NCI-H446 treated with DMSO at 0.1 percent for 48 hours (cell line): ENCODE results near the gene MOG.

ENCODE experiments used
- DNase-seq: peaks from one replicate; lab custom pipeline; 2025; lab: John Stamatoyannopoulos, UW

Gene MOG

DNA sequence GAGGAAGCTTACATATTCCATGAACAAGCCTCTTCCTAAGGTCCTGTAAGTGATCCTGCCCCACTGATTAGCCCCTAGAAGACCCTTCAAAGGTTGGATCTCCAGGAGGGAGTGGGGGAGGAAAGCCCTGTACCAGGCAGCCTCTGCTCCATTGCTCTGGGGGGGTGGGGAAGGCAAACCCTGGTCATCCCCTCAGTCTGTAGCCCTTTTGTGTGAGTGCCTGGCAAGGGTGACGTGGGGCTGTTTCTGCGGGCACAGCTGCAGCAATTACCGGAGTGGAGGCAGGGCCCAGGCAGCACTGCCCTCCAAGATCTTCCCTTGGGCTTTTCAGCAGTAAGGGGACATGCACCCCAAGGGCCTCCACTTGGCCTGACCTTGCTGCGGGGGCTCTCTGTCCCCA, at the start of gene MOG:
Gene MOG (plus strand): TSS at position 295 of the 400 bp plus-strand sequence. CDS start 118 bp downstream, outside the sequence.
- no peak for DNase-seq

DNA sequence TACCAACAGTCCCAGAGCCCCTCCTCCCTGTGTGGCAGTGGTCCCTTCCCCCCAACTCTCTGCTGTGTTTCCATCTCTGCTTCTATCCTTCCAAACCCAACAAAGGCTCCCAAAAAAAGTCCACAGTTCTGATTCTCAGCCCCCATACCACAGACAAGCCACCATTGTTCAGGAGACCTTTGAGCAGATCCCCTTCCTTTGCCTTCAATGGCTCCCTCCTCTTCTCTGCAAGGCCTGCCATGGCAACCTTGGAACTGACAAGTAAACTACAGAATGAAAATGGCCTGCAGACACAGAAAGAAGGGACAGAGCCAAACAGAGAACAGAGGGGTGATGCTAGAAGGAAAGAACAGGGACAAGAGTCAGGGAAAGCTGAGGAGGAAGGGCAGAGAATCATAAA, 48.8 kb upstream of the MOG start:
- DNase-seq: no peak

DNA sequence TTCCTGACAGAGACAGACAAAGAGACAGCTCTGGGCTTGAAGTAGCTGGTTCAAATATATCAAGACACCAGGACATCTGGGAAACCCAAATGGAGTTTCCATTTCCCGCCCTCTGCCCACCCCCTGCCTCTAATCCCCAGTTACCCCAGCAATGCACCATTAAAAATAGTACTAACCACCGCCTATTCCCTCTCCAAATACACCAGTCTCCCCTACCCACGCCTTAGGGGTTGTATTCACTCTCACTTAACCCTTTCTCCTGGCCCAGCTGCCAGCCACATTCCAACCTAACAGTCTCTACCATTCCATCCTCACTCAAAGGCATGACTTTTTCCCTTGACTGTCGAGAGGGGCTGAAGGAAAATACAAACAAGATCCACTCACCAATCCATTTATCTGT, 46.4 kb upstream of the MOG start:
- no peak for DNase-seq

DNA sequence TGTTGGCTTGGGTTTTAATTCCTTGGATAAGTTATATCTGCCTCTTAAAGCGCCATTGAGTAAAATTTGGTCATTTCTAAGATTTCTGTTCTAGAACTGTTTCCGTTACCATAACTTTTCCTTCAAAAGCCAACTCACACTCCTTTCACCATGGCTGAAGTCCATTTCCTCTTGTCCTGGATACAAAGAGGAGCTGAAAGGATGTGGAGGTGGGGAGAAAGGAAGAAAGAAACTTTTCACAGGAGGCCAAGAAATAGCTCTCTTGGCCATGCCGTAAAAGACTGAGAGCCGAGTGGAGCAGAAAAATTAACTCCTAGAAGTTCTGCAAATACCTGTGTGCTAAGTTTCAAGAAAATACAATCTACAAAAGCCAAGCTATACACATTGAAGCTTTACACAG, 45.5 kb upstream of the MOG start:
- no peak for DNase-seq

DNA sequence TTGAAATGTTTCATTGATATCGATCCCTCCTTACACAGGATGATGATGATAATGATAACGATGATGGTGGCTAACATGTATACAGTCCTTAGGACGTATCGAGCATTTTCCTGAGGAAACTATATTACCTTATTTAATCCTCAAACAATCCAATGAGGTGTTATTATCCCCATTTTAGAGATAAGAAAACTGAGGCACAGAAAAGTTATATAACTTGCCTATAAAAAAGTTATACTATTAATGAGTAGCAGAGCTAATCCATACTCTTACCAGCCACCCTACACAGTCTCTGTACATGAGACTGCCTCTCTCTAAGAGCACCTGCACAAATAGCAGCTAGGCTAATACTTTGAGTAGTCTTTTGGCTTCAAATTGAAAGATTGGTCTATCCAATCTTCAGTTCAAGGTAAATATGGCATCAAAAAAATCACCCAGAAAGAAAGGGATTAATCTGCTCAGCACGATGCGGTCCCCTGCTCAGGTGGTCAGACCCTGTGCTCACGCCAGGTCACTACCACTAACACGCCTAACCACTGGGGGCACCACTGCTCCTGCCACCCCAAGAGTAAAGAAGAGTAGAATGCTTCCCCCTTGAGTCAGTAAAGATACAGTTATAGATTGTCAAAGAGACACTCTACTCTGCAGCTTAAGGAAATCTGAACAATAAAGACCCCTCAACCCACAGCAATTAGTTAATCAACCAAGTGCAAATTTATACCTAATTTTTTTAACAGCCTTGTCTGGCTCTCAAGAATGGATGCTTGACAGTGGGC, 38.9 kb upstream of the MOG start:
- DNase-seq: no peak

DNA sequence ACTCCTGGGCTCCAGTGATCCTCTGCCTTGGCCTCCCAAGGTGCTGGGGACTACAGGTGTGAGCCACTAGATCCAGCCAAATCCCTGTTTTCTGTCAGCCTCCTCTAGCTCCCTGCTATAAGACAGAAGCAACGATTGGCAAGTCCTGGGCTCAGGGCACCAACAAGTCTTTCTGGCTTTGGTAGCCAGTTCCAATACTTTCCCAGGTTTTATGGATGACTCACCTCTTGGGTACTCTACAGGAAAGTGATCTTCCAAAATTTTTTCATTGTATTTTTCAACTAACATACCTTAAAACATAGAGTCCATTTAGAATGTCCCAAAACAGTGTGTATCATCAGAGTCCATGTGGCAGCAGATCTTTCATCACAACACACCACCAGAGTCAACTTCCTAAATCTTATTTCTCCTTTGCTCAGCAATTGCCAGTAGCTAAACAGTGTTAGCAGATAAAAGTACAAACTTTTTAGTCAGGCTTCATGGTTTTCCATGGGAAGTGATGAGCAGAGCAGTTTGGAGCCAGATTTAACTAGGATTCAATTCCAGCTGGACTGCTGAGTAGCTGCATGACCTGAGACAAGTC, 37.2 kb upstream of the MOG start:
- no peak for DNase-seq

DNA sequence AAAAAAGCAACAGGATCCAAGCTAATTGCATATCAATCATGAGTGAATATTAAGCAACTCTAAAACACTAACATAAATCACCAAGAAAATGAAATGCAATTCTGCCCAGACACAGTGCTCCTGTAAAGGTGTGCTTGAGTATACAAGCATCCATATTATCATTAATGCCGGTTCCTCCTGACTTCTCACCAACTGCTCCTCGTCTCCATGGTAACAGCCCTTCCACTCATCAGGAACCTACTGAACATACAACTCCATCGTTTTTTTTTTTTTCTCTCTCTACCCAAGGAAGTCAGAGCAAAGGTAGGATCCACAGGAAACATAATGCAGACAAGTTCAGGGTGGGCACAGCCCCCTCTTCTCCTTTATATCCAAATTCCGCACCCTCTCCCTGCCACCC, 36.3 kb upstream of the MOG start:
- DNase-seq: no peak

DNA sequence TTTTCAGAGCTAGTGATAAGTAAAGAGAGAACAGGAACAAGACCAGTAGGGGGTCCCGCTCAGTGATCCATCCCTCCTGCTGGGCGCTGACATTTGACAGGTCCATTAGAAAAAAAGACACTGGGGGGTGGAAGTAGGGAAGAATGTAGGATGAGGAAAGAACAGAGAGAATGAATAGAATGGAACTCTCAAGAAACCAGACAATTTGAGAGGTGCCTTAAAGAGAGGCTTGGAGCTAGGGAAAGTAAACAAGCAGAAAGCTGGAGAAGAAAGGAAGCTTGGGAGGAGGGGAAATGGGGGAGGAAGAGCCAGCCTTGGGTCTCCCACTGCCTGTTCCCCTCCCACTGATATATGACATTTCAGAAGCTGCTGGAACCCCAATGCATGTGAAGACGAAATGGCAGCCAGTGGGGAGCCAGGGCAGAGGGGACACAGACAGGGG, 32.4 kb upstream of the MOG start:
- DNase-seq: no peak

DNA sequence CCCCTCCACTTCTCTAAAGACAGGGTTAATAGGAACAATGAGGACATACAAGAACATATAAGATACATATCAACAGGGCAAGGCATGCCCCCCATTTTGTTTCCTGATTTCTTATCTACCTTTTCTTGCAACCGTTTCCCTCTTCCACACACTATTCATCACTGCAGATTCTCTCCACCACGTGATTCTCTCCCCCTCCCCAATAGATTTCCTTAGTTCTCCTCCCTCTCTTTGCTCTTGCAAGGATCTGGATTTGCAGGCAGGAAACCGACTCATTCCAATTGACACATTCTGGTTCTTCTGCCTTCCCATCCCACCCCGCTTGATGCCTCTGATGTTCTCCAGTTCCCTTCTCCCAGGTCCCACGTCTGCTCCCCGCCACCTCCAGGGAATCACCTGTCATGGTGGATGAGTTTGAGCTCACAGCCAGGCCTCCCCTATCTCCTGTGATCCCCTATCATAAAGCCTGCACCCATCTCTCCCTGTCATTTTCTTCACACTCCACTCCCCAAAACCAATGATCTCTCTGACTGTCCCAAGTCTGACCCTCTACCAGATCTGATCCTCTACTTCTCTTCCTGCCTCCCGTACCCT, 31.5 kb upstream of the MOG start:
- no peak for DNase-seq

DNA sequence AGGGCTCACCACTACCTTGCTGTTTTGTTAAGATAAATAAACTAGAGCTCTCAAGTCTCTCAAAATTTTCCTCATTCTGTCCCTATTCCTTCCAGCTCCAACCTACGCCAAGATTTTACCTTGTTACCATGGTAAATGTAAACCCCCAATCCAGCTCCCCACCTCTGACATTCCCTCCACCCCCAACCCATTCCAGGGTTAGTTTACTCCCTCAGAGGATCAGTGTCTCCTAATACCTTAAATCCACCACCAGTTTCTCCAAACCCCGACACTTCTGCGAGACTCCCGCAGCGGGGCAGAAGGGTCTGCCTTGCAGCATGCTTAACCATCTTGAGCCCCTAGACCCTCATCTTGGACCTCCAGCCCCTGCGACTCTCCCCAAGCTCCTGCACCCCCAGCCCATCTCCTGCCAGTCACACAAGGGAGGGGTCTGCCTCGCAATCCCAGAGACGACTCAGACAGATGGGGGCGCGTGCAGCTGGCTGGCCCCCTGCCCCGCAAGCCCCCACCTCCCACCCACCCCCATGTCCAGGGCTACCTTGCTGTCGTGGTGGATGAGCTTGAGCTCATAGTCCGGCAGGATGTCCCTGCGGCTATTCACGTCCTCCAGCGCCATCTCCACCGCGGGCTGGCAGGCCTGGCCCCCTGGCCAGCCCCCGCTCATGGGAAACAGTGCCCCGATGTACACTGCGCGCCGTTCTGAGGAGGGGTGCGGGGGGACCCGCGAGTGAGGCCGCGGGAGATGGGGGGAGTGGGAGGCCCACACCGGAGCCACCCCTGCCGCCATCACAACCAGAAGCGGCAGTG, 29.7 kb upstream of the MOG start:
- DNase-seq: no peak

DNA sequence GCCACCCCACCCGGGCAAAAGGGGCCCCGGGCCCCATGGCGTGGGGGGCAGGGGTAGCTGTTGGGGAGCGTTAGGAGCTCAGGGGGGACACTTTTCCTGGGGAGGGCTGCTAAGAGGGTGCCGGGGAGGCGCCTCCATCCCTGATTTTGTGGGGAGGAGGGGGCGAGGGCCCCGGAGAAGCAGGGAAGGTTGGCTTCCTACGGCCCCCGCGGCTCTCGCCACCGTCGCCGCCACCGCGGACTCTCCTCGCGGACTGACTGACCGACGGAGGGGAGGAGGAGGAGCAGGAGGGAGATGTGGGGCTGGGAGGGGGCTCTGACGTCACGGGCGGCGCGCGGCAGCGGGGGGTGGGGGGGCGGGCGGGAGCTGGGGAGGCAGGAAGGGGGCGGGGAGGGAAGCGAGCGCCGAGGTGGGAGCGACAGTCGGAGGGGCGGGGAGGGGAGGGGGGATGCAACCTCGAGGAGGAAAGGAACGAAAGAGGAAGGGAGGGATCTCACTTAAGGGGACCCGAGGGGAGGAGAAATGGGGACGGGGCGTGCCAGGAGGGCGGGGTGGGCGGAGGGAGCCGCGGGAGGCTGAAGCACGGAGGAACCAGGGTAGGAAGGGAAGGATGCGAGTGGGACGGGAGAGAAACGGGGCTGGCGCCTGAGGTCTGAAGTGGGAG, 29.0 kb upstream of the MOG start:
- no peak for DNase-seq

DNA sequence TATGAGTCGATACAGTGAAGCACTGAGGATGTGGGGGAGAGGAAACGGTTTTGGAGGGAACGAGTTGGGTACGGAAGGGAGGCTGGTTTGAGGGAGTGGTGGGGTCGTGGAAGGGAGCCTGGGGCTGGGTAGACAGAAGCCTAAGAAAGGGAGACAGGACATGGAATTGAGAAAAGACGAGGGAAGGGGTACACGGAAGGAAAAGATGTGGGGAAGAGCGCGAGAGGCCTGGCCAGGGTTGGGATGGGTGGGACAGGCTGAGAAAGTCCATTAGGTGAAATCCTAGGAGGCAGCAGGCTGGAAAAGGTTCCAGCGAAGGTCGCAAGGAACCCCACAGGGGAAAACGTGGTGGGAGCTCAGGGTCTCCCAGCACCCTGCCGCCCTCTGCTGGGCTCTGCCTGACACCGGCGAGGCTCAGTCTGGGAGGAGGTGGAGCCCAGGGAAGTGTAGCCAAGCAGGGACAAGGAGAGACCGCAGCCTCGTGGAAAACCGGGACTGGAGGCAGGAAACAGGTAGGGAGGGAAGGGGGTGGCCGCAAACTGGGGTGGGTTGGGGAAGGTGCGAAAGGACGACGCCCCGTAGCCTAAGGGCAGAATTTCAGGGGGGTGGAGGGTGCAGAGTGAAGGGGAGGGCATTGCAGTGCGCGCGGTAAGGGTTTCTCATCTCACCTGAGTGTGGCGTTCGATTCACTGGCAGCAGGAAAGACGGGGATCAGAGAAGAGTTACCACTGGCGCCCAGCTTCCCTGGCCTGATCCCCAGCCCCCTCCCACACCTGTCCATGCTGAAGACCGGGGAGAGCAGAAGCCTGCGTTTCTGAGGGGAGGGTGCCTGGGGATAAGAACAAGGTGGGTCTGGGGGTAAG, 28.2 kb upstream of the MOG start:
- DNase-seq: peak; percentile 14

DNA sequence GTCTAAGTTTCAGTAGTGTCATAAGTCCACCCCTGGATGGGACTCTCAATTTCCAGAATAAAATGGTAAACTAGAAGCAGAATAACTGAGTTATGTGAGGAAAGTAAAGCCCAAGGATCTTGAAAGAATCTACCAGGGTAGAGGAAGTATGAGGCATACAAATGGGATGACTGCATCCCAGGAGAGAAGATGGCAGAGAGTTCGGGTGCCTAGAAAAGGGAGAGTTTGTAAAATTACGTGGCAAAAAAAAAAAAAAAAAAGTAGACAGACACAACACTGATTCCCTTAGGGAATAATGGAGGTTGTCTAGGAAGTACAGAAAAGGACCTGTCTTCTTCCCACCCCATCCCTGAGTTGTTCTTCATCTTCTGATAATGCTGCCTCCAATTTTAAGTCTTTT, 27.3 kb upstream of the MOG start:
- DNase-seq: no peak

DNA sequence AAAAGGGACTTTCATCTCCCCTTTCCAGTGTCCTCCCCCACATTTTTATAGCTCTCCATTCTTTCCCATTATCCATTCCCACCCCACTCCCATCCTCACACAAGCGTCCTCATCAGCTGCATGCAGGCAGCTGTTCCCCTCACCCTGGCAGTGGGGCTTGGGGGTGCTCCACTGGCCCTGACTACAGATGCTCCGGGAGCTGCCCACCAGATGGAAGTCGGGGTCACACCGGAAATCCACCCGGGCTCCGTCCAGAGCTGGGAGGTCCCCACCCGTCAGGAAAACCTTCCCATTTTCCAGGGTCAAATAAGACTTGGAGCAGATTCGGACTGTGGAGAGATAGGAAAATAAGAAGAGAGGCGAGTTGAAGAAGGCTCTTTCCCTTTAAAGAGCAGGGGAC, 26.6 kb upstream of the MOG start:
- DNase-seq: no peak

DNA sequence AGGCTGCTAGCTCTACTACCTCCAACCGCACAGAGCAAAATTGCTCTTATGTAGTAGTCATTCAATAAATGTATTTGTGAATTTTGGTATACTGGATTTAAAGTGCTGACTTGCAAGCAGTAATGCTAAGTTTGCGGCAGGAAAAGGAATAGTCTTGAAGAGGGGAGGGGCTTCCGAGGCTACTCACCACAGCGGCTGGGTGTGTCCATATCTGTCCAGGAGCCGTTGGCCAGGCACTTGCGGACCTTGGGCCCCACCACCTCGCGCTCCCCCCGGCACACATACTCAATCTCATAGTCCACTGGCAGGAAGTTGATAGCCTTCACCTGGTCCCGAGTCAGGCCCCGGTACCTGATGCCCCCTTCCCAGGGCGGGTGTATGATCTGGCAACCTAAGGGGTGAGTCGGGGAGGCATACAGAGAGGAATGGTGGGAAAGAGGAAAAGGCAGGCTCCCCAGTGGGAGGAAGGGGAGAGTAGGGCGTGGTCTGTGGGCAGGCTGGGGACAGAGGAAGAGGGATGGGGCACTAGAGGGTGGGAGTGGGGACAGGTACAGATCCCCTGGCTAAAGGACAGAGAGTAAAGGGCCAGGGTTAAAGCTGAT, 25.6 kb upstream of the MOG start:
- DNase-seq: no peak

DNA sequence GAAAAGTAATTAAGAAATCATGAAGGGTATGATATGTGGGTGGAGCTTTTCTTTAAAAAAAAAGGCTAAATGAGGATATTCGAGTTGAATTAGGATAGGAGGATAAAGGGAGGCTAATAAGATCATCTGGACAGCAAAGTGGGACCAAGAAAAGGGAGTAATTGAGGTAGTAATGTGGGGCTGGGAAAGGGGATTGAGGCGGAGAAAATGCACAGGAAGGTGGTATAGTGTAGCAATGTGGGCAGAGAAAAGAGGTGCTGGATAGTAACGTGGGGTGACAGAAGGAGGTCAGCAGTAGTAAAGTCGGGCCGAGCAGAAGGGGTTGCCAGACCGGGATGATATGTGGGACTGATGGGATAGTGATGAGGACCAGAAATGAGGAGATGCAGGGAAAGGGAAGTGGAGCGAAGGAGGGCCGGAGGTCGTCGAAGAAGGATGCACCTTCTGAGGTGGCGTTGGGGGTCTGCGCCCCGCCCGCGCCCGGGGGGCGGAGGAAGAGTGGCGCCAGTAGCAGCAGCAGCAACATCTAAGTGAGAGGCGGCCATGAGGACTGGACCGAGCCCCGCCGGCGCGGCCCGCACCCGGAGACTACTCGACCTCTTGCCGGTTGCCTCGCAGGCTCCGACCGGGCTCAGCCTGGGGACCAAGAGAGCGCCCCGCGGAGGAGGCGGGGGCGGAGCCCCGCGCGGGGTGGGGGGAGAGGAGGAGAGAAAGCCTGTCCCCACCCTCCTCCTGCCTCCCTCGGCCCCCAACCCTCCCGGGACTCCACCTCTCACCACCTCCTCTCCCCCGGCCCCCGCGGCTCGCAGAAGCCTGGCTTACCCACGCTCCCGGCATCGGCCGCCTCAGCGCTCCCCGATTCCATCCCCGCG, 24.8 kb upstream of the MOG start:
- no peak for DNase-seq

DNA sequence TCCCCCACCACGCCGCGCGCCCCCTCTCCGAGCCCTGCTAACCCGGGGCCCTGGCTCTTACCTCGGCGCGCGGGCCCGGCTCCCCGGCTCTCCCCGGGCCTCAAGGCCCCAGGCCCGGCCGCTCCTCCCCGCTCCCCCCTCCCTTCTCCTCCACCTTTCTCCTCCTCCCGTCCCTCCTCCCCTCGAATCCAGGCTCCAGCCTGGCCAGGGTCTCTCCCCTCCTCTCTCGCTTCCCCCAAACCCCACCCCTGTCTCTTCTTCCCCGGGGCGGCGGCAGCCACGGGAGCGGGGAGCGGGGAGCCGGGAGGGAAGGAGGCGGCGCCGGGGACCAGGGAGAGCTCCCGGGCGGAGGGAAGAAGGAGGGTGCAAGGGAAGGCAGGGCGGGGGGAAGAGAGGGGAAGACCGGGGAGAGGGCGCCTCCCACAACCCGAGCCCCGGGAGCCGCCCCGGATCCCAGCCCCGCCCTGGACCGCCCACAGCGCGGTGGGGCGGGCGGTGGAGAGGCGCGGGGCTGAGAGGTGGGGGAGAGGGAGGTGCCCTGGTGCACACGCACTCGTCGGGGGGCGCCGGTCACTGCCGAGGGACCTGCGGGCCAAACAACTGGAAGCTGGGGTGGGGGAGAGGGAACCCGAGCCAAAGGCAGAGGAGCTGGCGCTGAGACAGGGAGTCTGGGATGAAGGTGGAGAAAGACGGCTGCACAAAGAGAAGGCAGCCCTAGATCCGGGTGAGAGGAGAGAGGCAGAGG, 23.9 kb upstream of the MOG start, which contains the start of gene GABBR1:
Gene GABBR1 (minus strand): TSS at position 395 of the 745 bp plus-strand sequence. CDS start 798 bp downstream, outside the sequence.
- peak; percentile 59 for DNase-seq

DNA sequence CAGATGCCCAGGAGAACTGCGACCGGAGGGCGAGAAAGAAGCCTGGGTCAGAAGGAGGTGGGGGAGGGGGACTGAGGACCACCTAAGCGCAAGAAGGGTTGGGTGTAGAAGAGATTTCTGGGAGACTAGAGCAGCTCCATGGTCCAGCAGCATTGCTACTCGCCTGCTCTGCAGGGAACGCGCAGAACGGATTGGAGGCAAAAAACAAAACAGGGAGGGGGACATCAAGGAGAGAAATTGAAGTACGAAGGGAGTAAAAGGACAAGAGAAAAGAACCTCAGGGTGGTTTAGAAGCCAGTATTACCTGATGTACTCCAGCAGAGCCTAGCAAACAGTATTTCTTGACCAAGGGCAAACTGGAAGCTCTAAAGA, 23.4 kb upstream of the MOG start:
- no peak for DNase-seq

DNA sequence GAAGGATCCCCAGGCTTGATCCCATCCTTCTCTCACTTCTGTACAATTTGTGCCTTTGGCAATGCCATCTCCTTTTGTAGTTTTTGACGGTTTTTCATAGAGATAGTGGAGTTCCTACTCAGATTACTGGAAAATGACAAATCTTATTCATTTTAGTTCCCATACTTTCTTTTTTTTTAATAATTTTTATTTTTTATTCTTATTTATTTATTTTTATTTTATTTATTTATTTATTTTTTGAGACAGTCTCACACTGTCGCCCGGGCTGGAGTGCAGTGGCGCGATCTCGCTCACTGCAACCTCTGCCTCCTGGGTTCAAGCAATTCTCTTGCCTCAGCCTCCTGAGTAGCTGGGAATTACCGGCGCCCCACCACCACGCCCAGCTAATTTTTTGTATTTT, 19.6 kb upstream of the MOG start:
- DNase-seq: no peak
